Activated T-helper 1 cell treated with anti-CD3 and anti-CD28 coated beads, Interleukin-2, amount 50 U/mL, for 16 hours (primary cell): ENCODE data around the gene DNAJB7.
"Not testable (repeated sequence)": the region's sequence is repeated elsewhere in the genome, so short reads cannot be mapped to it uniquely, and the experiment has no call there.

Experiments
- DNase-seq, 2 donors: peaks; one replicate each; pipeline ENCODE4 v3.0.0-alpha.2; 2020; ENCODE audit warnings: low read depth in 1 of 2, low spot score in 1 of 2

The DNAJB7 gene

GRCh38 chr22:40845816-40846215 is 16.1 kb downstream of the DNAJB7 start:
- not testable (repeated sequence) for DNase-seq

- no peak for DNase-seq
Measured at GRCh38 chr22:40844951-40845350, 17.0 kb downstream of the DNAJB7 start.

GRCh38 chr22:40838486-40838885 is 23.4 kb downstream of the DNAJB7 start:
- DNase-seq, result no peak

GRCh38 chr22:40834619-40835018 is 27.3 kb downstream of the DNAJB7 start:
- DNase-seq, result no peak

- DNase-seq, result no peak
Measured at GRCh38 chr22:40829131-40829530, 32.8 kb downstream of the DNAJB7 start.

GRCh38 chr22:40826984-40827741 is 34.8 kb downstream of the DNAJB7 start:
- DNase-seq, result no peak

- not testable (repeated sequence) for DNase-seq
Measured at GRCh38 chr22:40826292-40826691, 35.6 kb downstream of the DNAJB7 start.

GRCh38 chr22:40823426-40823825 is 38.5 kb downstream of the DNAJB7 start:
- DNase-seq, result no peak

GRCh38 chr22:40819599-40820140 is 42.2 kb downstream of the DNAJB7 start:
- DNase-seq, result no peak

GRCh38 chr22:40818747-40819598 is 42.9 kb downstream of the DNAJB7 start, which contains the start of gene SLC25A17:
TSS of gene SLC25A17 (minus strand) at chr22:40819346. CDS start at chr22:40819248, 98 bp downstream.
- peak; percentile 74 to 86 for DNase-seq

GRCh38 chr22:40818192-40818746 is 43.6 kb downstream of the DNAJB7 start:
- DNase-seq, result no peak

GRCh38 chr22:40817737-40818136 is 44.2 kb downstream of the DNAJB7 start:
- DNase-seq, result no peak

GRCh38 chr22:40813912-40814315 is 48.0 kb downstream of the DNAJB7 start:
- no peak for DNase-seq
